NCI-H1694 treated with DMSO at 0.1 percent for 48 hours (cell line): ENCODE measurements around the gene RAE1.

ENCODE experiments used
- DNase-seq: peaks from one replicate; lab custom pipeline; 2025; lab: John Stamatoyannopoulos, UW

RAE1 gene

DNA sequence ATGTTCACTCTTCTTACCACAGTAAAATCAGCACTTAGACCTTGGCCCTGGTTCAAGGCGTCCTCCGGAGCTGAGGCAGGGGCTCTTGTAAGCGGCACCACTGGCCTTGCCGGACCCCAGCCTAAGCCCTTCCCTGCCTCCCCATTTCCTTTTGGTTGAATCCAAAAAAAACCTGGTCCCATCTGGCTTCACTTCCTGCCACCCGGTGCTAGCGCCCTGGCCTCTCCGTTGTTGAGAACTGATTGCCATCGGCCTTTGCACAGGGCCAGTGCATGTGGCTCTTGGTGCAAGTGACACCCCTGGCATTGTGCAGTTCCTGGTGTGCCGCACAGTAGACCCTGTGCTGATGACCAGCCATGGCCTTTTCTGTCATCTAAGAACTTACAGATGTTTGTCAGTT is 21.1 kb downstream of the RAE1 start:
- no peak for DNase-seq

DNA sequence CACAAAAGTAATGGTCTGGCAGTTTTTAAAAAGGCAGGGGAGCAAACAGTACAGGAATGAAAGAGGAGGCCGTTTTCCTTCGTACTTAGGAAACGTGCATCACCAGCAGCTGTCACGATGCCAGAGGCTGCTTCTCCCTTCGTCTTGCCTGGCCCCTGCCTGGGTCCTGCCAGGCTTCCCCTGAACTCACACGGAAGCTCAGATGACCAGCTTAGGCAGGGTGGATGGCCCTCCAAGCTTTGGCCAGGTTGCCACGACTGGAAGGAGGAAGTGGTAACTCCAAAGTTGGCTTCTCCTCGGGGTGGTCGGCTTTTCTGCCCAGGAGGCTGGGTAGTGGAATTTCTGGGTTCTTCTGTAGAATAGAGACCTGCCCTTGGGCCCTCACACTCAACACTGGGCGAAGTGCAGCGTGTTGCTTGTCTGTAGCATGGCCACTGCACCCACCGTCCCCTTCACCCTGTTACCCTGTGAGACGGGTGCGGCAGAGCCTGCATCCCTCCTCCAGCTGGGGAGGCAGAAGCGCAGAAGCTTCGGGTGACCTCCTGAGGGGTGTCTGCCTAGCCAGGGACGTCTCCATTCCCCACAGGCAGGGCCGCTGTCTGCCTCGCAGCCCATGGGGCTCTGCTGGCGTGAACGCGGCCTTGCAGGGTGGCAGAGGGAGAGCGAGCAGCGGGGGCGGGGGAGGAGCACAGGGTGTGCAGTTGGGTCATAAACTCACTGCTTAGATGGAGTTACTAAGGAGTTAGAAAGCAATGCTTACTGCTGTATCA is 21.7 kb downstream of the RAE1 start:
- DNase-seq: no peak

DNA sequence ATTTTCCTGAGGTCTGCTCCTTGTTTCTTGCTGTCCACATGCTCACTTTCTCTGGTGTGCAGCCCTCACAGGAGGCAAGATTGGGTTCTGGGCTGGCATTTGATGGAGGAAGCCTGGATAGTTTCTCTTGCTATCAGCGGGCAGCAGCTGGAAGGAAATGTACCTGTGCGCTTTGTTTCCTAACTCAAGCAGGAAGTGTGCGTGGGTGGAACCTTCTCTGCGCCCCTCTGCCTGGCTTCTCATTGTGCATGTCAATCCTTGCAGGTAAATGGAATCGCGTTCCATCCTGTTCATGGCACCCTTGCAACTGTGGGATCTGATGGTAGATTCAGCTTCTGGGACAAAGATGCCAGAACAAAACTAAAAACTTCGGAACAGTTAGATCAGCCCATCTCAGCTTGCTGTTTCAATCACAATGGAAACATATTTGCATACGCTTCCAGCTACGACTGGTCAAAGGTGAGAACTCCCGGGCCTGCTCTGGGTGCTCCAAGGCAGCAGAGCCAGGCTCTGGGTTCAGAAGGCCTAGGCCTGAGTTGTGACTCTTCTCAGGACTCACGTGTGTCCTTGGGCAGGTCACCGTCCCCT is 23.4 kb downstream of the RAE1 start:
- no peak for DNase-seq

DNA sequence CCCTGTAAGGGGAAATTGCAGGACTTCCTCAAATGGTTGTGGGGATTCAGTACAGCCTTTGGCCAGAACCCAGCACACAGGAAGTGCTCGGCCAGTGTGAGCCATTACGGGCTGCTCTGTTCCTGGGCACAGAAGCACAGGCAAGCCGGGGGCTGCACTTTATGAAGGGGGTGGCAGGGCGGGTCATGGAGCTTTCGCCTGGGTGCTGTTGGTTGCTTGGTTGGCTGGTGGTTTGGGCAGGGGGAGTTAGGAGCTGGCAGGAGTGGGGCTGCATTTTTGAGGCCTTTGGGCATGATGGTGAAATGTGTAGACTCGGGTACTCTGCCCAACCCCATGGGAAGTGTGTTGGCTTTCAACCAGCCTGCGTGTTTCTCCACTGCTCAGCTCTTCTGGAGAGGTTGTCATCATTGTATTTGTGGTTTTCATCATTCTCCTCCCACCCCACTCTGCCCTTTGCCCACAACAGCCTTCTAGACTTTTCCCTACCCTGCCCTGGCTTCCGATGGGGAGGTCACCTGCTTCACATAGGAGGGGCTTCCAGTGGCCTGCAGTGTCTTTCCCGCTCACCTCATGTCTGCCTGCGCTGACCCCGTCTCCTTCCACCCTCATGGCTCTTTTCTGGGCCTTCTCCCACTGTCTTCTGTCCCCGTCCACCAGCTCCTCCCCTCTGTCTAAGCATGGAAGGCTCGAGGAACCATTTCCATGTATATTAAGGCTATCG is 24.0 kb downstream of the RAE1 start:
- DNase-seq: no peak

DNA sequence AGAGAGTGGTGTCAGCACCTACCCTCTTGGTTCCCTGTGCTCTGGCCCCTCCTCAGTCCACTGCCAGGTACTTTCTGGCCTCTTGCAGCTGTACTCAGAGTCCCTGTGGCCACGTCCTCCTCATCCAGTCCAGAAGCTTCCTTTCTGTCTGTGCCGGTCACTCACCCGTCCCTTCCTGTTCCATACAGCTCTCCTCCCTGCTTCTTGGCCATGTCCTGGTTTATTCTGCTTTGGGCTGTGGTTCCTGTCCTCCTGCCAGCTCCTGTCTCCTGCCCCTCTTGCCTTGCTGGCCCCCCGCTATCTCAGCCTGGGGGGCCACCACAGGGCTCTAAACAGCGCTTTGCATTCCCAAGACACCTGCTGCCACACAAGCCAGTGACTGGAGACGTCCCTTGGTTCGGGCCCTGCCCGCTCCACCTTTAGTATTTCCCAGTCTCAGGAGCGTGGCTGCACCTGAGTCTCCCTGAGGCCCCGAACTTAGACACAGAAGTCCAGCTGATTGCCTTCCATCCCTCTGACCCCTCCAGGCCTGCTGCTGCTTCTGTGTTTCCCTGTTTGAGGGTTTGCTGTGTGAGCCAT is 24.7 kb downstream of the RAE1 start:
- no peak for DNase-seq

DNA sequence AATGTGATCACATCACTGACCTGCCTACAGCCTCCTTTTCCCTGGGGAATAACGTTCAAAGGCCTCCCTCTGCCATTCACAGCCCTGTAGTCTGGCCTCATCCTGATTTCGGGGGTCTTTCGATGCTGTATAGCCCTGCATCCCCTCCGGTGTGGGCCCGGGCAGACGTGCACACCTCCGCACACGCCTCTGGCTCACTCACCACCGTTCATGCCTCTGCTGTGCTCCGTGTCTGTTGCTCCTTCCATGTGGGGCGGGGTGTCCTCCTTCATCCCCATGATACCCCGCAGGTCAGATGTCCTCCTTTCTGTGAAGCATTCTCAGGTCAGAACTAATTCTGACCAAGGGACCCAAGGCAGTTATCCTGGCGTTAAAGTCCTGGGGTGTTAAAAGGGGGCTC is 26.3 kb downstream of the RAE1 start:
- DNase-seq: no peak

DNA sequence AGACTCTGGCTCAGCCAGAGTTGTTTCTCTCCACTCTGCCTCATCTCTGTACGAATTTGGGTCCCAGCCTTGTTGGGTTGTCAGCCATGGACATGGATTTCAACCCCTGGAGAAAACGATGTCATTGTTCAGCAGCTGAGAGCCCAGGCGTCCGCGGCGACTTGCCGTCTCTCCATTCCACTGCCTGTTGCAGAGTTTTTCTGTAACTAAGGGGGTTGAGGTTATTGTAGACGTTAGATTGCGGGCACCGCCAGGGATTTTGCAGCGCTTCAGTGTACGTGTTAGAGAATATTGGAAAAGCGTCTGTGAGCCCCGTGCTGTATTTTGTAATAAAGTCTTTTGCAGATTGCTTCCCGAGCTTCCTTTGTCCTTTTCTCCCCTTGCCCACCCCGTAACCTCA is 27.1 kb downstream of the RAE1 start:
- DNase-seq: no peak

DNA sequence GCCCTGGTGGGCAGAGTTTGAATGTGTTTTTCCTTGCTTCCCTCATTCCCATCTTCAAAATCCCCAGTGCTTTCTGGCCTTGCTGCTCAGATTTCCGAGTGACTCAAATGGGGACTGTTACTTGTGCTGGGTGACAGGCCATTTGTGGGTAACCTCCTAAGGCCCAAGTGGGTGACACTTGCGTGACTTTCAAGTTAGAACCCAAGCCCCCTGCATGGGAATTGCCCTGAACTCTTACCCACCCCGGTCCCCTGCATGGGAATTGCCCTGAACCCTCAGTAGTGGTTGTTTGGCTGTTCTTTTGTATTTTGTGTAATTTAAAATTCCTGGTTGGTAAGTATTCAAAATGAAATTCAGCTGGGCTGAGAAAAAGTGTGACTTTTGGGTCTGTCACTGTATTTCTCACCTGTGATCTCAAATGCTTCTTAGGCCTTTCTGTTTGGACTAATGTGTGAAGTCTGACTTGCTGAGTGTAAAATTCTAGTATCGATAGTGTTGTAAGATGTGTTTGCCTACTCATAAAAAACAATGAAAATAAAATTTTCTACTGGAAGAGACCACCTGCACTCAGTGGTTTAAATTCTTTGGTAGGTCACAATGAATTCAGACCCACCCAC is 27.7 kb downstream of the RAE1 start:
- DNase-seq: no peak

DNA sequence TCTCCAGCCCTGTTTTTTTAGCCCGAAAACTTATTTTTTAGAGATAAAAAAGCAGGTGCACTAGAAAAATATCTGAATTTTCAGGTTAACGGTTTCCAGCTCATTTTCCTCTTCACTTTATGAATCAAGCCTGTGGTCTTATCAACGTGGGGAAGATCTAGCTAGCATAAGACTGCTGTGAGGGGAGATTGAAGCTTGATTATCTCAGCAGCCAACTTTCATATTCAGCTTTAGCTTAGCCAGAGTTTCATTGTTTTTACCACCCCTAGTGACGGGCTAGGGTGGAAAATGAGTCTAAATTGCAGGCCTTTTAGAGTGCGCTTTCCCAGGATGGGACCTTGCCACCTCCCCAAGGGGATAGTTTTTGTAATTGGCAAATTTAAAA is 28.2 kb downstream of the RAE1 start:
- DNase-seq: no peak

DNA sequence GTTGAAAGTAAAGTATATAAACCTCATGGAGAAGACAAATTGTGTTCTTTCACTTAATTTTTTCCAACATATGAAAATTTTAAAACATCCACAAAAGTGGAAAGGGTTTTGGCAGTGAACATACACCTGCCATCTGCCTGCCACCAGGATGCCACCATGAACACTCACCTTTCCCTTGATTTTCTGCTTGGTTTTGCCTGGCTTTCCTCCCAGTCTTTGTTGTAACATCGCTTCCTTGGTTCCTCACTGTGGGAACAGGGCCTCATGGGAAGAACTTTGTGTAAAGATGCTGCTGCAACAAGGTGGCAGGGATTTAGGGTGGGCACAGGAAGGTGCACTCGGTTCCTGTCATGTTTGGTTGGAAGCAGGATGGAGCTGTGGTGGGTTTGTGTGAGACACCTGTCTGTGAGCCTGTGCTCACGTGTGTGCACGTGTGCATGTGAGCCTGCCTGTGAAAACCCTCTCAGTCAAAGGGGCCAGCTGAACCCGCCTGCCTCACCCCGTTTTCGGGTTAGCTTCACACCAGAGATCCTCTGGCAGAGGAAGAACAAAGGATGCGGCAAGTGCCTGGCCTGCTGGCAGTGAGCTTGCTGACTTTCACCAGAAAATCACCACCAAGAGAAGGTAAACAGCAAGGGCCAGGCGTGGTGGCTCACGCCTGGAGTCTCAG is 29.2 kb downstream of the RAE1 start:
- no peak for DNase-seq

DNA sequence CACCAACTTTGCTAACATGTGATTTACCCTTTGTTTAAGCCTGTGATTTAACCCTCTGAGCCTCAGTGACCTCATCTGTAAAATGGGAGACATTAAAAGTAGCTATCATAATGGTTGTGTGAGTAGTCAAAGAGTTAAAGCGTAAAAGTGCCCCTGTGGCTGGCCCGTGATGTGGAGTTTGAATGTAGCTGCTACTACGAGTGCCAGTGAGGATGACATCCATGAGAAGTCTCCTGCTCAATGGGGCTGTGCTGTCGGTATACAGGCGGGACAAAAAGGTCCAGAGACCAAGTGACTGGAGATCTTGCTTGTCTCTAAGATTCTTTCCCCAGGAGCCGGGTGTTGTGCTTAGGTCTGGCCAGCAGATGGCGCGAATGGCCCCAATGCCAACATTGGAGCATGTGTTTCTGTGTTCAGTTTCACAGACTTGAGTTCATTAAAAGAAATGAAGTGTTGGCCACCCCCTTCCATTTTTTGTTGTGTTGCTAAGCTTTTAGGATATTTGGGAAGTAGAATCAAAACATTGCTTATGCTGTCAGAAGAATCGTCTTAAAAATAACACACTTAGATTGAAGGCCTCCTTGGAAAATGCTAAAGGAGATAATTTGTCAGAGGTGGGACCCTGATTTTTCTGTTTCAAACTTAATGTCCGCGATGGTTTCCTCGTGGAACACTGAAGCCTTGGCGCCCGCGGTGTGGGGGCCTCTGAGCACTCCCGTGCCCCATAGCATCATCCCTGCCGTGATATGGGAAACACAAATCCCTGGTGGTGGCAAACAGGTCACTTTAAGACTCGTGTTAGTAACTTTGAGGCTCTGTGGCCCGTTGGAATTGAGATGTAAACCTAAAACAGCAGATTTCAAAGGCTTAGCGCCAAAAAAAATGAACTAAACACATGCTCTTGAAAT is 30.8 kb downstream of the RAE1 start:
- peak; percentile 35 for DNase-seq

DNA sequence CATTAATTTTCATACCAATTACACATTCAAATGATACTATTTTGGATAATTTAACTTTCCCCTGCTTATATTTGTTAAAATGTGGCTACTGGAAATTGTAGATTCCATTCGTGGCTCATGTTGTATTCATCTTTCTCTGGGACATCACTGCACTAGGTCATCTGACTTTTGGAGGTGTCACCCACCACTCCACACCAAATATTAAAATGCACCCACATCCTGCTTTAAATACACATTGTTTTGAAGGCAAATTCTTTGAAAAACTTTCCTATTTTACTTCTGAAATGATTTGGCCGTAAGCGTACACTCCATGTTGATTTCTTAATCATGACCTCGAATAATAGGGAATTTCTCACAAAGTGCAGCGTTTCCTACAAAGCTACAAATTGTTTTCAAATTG is 31.5 kb downstream of the RAE1 start:
- no peak for DNase-seq

DNA sequence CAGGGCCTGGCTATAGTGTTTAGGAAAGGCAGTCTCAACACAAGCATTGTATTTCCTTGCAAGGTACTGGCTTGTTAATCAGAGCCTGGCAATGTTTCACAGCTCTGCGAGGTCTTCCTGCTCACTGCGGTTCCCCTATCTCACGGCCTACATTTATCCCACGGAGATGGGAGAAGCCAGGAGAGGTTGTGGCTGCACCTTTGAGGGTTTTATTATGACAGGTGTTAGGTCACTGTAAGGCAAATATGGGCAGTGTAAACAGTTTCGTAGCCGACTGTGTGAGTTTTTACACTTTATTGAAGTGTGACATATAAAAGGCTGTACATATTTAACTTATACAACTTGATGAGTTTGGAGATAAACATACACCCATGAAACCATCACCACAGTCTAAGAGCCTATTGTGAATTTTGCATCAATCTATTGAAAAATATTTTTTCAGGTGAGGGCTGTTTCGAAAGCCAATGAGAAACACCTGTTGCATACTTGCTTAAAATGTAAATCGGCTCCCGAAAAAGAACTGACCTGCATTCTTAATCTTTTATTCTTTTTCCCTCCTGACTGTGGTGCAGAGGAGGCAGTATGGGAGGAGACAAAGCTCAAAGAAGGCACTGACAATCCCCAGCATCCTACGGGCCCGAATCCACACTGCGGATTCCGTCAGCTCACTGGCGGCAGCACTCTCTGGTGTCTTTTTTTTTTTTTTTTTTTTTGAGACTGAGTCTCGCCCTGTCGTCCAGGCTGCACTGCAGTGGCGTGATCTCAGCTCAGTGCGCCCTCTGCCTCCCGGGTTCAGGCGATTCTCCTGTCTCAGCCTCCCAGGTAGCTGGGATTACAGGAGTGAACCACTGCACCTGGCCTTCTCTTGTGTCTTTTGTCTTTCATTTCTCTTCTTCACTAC is 32.6 kb downstream of the RAE1 start:
- DNase-seq: no peak

DNA sequence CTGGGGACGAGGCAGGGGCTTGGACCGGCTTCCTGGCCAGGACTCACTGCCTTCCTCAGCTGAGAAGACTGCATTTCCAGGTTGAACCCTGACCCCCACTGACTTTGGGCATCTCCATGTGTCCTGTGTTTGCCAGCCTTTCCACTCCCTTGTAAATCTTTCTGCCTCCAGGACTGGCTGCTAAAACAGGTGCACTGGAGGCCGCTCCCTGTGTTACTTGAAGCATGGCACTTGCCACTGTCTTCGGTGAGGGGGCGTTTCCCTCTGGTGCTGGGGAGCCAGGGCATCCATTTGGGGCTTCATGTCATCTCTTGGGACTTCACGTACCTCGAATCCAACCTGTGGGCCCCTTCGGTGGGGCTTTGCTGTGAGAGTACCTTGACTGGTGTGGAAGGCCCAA is 33.4 kb downstream of the RAE1 start:
- no peak for DNase-seq

DNA sequence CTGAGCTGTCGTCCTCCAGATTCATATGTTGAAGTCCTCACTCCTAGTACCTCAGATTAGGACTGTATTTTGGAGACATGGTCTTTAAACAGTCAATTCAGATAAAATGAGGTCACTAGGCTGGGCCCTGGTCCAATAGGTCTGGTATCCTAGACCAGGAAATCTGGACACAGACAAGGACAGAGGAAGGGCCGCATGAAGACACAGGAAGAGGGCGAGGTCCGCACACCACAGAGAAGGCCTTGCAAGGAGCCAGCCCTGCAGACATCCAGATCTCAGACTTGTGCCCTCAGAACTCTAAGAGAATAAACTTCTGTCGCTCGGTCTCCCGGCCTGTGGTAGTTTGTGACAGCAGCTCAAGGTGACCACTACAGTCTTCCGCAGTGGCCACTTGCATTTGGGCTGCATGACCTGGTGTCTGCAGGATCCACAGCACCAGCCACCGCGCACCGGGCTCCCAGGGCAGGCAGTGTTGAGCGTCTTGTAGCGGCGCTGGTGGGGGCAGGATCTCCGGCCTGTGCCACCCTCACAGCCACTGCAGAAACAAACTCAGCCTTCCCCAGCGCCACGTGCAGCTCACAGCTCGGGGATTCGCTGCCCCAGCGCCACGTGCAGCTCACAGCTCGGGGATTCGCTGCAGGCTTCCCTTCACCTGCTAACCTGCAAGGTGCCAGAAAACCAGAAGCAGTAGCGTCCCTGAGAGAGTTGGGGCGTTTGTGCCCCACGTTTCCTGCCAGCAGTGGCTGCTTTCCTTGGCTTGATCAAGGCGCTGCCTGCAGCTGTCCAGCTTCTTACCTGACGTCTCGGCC is 34.1 kb downstream of the RAE1 start:
- DNase-seq: no peak

DNA sequence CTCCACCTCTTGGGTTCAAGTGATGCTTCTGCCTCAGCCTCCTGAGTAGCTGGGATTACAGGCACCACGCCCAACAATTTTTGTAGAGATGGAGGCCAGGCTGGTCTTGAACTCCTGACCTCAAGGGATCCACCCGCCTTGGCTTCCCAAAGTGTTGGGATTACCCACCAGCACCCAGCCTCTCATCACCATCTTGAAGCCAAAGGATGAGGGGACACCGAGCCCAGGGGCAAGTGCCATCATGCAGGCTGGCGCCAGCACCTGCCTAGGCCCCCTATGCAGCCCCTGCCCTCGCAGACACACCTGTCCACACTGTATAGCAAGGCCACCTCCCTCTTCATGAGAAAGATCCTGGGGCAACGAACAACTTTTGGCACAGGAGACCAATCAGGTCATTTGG is 34.9 kb downstream of the RAE1 start:
- DNase-seq: no peak

DNA sequence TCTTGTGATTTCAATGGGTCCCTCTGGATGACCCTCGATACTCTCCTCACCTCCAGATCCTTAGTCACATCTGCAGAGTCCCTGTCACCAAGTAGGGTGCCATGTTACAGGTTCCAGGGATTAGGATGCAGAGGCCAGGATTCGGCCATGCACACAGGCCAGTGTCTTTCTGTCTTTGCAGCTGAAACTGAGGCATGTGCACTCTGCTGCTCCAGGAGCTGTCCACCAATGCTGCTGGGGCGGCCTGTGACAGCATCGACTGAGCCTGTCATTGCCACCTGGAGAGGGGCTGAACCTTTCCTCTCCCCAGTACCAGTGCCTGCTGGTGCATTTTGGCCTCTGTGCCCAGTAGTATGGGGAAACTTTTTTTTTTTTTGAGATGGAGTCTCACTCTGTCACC is 35.7 kb downstream of the RAE1 start:
- DNase-seq: no peak

DNA sequence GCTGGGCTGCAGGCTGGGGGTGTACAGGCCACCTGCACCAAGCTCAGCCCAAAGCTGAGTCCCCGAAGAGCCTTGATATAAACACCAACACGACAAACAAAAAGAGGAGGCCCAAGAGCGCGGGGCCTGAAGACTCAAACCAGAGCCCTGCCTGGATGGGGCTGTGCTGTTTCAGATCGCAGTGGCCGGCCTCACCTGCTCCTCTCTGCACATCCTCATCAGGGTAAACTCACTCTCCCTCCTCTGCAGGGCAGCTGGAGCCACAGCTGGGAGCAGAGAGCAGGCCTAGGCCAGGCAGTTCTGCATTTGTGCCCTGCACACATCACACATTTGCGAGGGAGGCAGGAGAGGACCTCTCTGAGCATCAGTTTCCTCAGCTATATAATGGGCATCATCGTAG is 36.4 kb downstream of the RAE1 start:
- DNase-seq: no peak

DNA sequence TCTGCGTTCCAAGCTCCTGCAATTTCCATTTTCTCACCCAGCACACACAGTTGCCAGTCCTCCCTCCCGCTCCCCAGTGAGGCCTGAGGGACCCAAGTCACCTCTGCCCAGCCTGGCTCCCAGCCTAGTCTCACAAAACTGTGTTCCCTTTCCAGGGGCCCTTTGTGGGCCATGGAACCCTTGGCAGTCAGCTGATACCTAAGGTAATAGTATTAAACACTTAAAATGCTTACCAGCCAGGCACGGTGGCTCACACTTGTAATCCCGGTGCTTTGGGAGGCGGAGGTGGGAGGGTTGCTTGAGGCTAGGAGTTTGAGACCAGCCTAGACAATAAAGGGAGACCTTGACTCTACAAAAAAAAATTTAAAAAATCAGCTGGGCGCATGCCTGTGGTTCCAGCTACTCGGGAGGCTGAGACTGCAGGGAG is 36.9 kb downstream of the RAE1 start:
- DNase-seq: no peak
